Neural cell (in vitro differentiated cells): Measurements from ENCODE around the gene RAET1G. TPM values are rescaled to one million over a fixed set of nuclear protein-coding genes. Genes with fewer than 3 reads are reported as not detected.

ENCODE experiments used
- H2AFZ ChIP-seq: fragments of 200-600, 300-800 bp; sonication (generic), shearing (Covaris generic); 2 replicates; pipeline ENCODE4 v1.6.0; 2014; ENCODE audit warnings: low read depth, mild to moderate bottlenecking, antibody characterized with exemption, low read length, moderate library complexity
- H3F3A ChIP-seq: fragments of 200-600 bp; shearing (Covaris generic); 2 replicates; pipeline ENCODE4 v1.6.1; 2016; ENCODE audit warnings: mild to moderate bottlenecking, moderate library complexity, mixed read lengths, antibody characterized with exemption, low read length; ENCODE audit not compliant: insufficient read depth, poor library complexity, severe bottlenecking
- H3K27ac ChIP-seq: fragments of 200-600, 300-800 bp; sonication (generic), shearing (Covaris generic); 2 replicates; pipeline ENCODE4 v1.5.1; 2014; ENCODE audit warnings: mild to moderate bottlenecking, low read length, moderate library complexity
- H3K27me3 ChIP-seq: fragments of 300-800, 200-600 bp; sonication (generic), shearing (Covaris generic); 2 replicates; pipeline ENCODE4 v1.6.0; 2014; ENCODE audit warnings: mild to moderate bottlenecking, low read depth, low read length, moderate library complexity; ENCODE audit not compliant: insufficient read depth
- H3K36me3 ChIP-seq: fragments of 300-800, 200-600 bp; sonication (generic), shearing (Covaris generic); 2 replicates; pipeline ENCODE4 v1.5.1; 2014; ENCODE audit warnings: mild to moderate bottlenecking, antibody characterized with exemption, low read length, moderate library complexity; ENCODE audit not compliant: insufficient read depth
- H3K4me2 ChIP-seq: fragments of 300-800, 200-600 bp; sonication (generic), shearing (Covaris generic); 2 replicates; pipeline ENCODE4 v1.6.0; 2014; ENCODE audit warnings: mild to moderate bottlenecking, low read length
- H3K4me3 ChIP-seq: fragments of 300-800, 200-600 bp; sonication (generic), shearing (Covaris generic); 2 replicates; pipeline ENCODE4 v1.5.1; 2014; ENCODE audit warnings: mild to moderate bottlenecking, low read length, moderate library complexity
- H3K79me2 ChIP-seq: fragments of 200-600 bp; shearing (Covaris generic); replicated peaks from 2 replicates; pipeline ENCODE4 v1.6.0; 2014; ENCODE audit warnings: mild to moderate bottlenecking, low read length, moderate library complexity; ENCODE audit not compliant: insufficient read depth
- H3K9ac ChIP-seq: fragments of 300-800, 200-600 bp; sonication (generic), shearing (Covaris generic); 2 replicates; pipeline ENCODE4 v1.6.1; 2016; ENCODE audit warnings: mild to moderate bottlenecking, low read length, mixed read lengths
- H3K9me2 ChIP-seq: fragments of 200-600 bp; shearing (Covaris generic); 2 replicates; pipeline ENCODE4 v1.6.1; 2016; ENCODE audit warnings: mild to moderate bottlenecking, low read length, mixed read lengths; ENCODE audit not compliant: insufficient read depth
- H3K9me3 ChIP-seq: fragments of 200-600, 300-800 bp; sonication (generic), shearing (Covaris generic); 2 replicates; pipeline ENCODE4 v1.6.1; 2016; ENCODE audit warnings: mild to moderate bottlenecking, mixed run types, low read length, moderate library complexity, mixed read lengths
- H4K20me1 ChIP-seq: fragments of 200-600 bp; shearing (Covaris generic); 2 replicates; pipeline ENCODE4 v1.6.1; 2016; ENCODE audit warnings: mild to moderate bottlenecking, mixed run types; ENCODE audit not compliant: insufficient read depth
- EP300 ChIP-seq: fragments of 450-650 bp; conservative IDR thresholded peaks from 2 replicates; pipeline ENCODE4 v1.6.1; 2014; ENCODE audit warnings: antibody characterized with exemption, mild to moderate bottlenecking, moderate library complexity; ENCODE audit not compliant: poor library complexity, severe bottlenecking
- MXI1 ChIP-seq: fragments of 450-650 bp; conservative IDR thresholded peaks from 2 replicates; pipeline ENCODE4 v1.6.1; 2014; ENCODE audit warnings: antibody characterized with exemption, mild to moderate bottlenecking; ENCODE audit not compliant: poor library complexity, severe bottlenecking
- POLR2AphosphoS5 ChIP-seq: IDR thresholded peaks from 2 replicates; pipeline ENCODE4 v1.6.1; 2012
- RAD21 ChIP-seq: fragments of 450-650 bp; conservative IDR thresholded peaks from 2 replicates; pipeline ENCODE4 v1.6.1; 2014; ENCODE audit warnings: antibody characterized with exemption, mild to moderate bottlenecking, moderate library complexity
- SMC3 ChIP-seq: fragments of 450-650 bp; conservative IDR thresholded peaks from 2 replicates; pipeline ENCODE4 v1.6.1; 2014; ENCODE audit warnings: antibody characterized with exemption, mild to moderate bottlenecking, moderate library complexity; ENCODE audit not compliant: poor library complexity
- TAF1 ChIP-seq: IDR thresholded peaks from 2 replicates; pipeline ENCODE4 v1.6.1; 2012; ENCODE audit warnings: low read depth
- polyA plus RNA-seq: library from polyadenylated mRNA; depleted of rRNA; stranded (reverse); fragments of >200 nt; gene quantifications from 2 replicates; pipeline ENCODE4 v1.2.3, GENCODE V29; 2014
- TF ChIP-seq, protein P1 (sequence below): fragments of 450-650 bp; IDR thresholded peaks from 2 replicates; pipeline ENCODE4 v1.5.1; 2014; ENCODE audit warnings: antibody characterized with exemption, mild to moderate bottlenecking, moderate library complexity; ENCODE audit not compliant: poor library complexity, severe bottlenecking
- TF ChIP-seq, protein P2 (sequence below): IDR thresholded peaks from 2 replicates; pipeline ENCODE4 v1.6.1; 2012; ENCODE audit warnings: borderline replicate concordance

RAET1G gene
- polyA plus RNA-seq, 1 donor from 2014 or later = not detected

GRCh38 chr6:149888659-149889058, 34.3 kb downstream of the RAET1G start:
- H4K20me1 ChIP-seq = no peaks in the 10 kb centered on the region

DNA sequence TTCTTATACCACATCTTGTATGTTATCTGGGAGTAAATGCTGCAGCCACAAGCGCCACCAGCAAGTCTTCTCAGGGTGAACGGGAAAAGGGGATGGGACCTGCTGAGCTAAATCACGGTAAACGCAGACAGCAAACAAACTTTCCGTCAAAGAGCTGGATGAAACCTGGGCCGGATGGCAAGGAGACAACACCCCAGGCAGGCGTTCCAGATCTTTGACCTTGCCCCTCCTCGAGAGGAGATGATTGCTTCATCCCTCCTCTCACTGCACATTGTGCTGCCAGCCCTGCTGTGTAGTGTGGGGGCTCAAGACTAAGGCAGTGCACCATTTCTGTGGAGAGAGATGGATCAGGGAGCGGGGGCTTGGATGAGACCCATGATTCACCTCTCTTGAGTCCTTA, 34.8 kb downstream of the RAET1G start:
- Histone ChIP-seq H3K36me3 (no peaks in the 10 kb centered on the region), H2AFZ (no peak overlapping the region), H3K9me2 (no peaks in the 10 kb centered on the region), H3K4me2 (no peak overlapping the region), H3K9me3 (no peaks in the 10 kb centered on the region), H3F3A (no peaks in the 10 kb centered on the region), H3K27ac (no peak overlapping the region), H4K20me1 (no peaks in the 10 kb centered on the region), H3K27me3 (no peaks in the 10 kb centered on the region), H3K4me3 (no peak overlapping the region), H3K9ac (no peak overlapping the region), H3K79me2 (no peaks in the 10 kb centered on the region)
- TF ChIP-seq MXI1 (no peak), EP300 (no peak), RAD21 (no peak)

More at GRCh38 chr6:149888659-149889058, 34.3 kb downstream of the RAET1G start:
- Histone ChIP-seq H3K9ac (no peak overlapping the region), H3K9me2 (no peaks in the 10 kb centered on the region), H3F3A (no peaks in the 10 kb centered on the region), H3K9me3 (no peaks in the 10 kb centered on the region), H3K4me3 (no peak overlapping the region), H3K79me2 (no peaks in the 10 kb centered on the region), H3K36me3 (no peaks in the 10 kb centered on the region), H3K4me2 (no peak overlapping the region), H3K27me3 (no peaks in the 10 kb centered on the region), H2AFZ (no peak overlapping the region), H3K27ac (no peak overlapping the region)
- no peak for TF ChIP-seq EP300
- no peak for TF ChIP-seq RAD21
- TF ChIP-seq MXI1 = no peak
- no peak for TF ChIP-seq POLR2AphosphoS5
- TF ChIP-seq, protein P1, sequence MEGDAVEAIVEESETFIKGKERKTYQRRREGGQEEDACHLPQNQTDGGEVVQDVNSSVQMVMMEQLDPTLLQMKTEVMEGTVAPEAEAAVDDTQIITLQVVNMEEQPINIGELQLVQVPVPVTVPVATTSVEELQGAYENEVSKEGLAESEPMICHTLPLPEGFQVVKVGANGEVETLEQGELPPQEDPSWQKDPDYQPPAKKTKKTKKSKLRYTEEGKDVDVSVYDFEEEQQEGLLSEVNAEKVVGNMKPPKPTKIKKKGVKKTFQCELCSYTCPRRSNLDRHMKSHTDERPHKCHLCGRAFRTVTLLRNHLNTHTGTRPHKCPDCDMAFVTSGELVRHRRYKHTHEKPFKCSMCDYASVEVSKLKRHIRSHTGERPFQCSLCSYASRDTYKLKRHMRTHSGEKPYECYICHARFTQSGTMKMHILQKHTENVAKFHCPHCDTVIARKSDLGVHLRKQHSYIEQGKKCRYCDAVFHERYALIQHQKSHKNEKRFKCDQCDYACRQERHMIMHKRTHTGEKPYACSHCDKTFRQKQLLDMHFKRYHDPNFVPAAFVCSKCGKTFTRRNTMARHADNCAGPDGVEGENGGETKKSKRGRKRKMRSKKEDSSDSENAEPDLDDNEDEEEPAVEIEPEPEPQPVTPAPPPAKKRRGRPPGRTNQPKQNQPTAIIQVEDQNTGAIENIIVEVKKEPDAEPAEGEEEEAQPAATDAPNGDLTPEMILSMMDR = no peak
- no peak for TF ChIP-seq TAF1
- TF ChIP-seq, protein P2, sequence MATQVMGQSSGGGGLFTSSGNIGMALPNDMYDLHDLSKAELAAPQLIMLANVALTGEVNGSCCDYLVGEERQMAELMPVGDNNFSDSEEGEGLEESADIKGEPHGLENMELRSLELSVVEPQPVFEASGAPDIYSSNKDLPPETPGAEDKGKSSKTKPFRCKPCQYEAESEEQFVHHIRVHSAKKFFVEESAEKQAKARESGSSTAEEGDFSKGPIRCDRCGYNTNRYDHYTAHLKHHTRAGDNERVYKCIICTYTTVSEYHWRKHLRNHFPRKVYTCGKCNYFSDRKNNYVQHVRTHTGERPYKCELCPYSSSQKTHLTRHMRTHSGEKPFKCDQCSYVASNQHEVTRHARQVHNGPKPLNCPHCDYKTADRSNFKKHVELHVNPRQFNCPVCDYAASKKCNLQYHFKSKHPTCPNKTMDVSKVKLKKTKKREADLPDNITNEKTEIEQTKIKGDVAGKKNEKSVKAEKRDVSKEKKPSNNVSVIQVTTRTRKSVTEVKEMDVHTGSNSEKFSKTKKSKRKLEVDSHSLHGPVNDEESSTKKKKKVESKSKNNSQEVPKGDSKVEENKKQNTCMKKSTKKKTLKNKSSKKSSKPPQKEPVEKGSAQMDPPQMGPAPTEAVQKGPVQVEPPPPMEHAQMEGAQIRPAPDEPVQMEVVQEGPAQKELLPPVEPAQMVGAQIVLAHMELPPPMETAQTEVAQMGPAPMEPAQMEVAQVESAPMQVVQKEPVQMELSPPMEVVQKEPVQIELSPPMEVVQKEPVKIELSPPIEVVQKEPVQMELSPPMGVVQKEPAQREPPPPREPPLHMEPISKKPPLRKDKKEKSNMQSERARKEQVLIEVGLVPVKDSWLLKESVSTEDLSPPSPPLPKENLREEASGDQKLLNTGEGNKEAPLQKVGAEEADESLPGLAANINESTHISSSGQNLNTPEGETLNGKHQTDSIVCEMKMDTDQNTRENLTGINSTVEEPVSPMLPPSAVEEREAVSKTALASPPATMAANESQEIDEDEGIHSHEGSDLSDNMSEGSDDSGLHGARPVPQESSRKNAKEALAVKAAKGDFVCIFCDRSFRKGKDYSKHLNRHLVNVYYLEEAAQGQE = no peak
- no peak for TF ChIP-seq SMC3

DNA sequence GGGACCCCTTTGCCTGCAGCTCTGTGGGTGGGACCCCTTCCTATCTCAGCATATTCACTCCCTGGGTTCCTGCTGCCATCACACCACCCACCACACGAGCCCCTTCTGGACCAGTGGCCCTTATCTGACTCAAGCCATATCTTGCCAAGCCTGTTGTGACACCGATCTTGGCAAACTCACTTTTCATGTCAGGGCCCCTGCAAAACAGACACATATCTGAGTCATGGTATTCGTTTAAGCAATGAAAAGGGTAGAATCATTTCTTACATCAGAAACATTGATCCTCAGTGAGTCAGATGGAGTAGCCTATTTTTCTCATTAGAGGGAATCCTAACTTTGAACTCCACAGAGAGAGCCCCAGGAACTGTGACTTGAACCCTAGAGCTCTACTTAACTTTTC, 35.6 kb downstream of the RAET1G start:
- TF ChIP-seq SMC3 (no peak), RAD21 (no peak), EP300 (no peak), POLR2AphosphoS5 (no peak), MXI1 (no peak)
- TF ChIP-seq, protein P2 = no peak
- TF ChIP-seq, protein P1 = no peak
- Histone ChIP-seq H3K9ac (no peak overlapping the region), H3K27me3 (no peaks in the 10 kb centered on the region), H3K9me3 (no peaks in the 10 kb centered on the region), H3F3A (no peaks in the 10 kb centered on the region), H3K36me3 (no peaks in the 10 kb centered on the region), H3K79me2 (no peaks in the 10 kb centered on the region), H3K4me2 (no peak overlapping the region), H3K4me3 (no peak overlapping the region), H4K20me1 (no peaks in the 10 kb centered on the region), H2AFZ (no peak overlapping the region), H3K9me2 (no peaks in the 10 kb centered on the region), H3K27ac (no peak overlapping the region)
